Stimulated activated naive CD8-positive, alpha-beta T cell treated with anti-CD3 and anti-CD28 coated beads, Interleukin-15, Interleukin-2, amounts not matched to agents 100 ng/mL and 50 ng/mL, for 24 hours (primary cell): ENCODE results near the gene SEMA3A.
"Not testable (repeated sequence)": the region's sequence is repeated elsewhere in the genome, so short reads cannot be mapped to it uniquely, and the experiment has no call there.

ENCODE experiments used
- H3K27ac Mint-ChIP-seq: one replicate; pipeline ENCODE4 v1.8.0; 2021; ENCODE audit warnings: mild to moderate bottlenecking, mixed read lengths
- H3K27me3 Mint-ChIP-seq: one replicate; pipeline ENCODE4 v1.8.0; 2021; ENCODE audit warnings: mixed read lengths
- H3K36me3 Mint-ChIP-seq: one replicate; pipeline ENCODE4 v1.8.0; 2021; ENCODE audit warnings: low read depth, mixed read lengths
- H3K4me1 Mint-ChIP-seq: one replicate; pipeline ENCODE4 v1.8.0; 2021; ENCODE audit warnings: low read depth, mixed read lengths
- H3K4me3 Mint-ChIP-seq: one replicate; pipeline ENCODE4 v1.8.0; 2021; ENCODE audit warnings: mild to moderate bottlenecking, mixed read lengths
- H3K9me3 Mint-ChIP-seq: one replicate; pipeline ENCODE4 v1.8.0; 2021; ENCODE audit warnings: mixed read lengths

SEMA3A gene

GRCh38 chr7:84091318-84091717, 103.3 kb downstream of the SEMA3A start:
- Mint-ChIP-seq H3K27ac (peak overlapping the region; percentile 87), H3K4me3 (peak overlapping the region; percentile 45), H3K27me3 (no peaks in the 10 kb centered on the region), H3K36me3 (no peaks in the 10 kb centered on the region), H3K9me3 (peaks cover 4% of the 10 kb centered on the region), H3K4me1 (peaks cover 39% of the 10 kb centered on the region)

DNA sequence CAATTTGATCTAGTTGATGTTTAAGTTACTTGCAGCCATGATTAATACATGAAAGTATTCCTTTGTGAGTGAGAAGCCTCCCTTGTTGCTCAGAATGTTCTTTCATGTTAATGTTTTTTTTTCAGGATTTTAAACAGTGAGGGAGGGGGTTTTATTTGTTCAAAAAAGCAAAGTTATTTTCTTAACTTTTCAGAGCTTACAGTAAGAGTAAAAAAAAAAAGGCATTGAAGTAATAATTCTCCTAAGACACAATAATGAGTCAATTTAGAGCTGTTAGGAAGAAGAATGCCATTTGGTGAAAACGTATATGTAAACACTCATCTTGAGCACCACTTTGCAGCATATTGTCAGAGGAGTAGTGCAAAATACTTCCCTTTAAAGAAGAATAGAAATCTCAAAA, 105.8 kb downstream of the SEMA3A start:
- H3K27ac Mint-ChIP-seq: no peak overlapping the region

DNA sequence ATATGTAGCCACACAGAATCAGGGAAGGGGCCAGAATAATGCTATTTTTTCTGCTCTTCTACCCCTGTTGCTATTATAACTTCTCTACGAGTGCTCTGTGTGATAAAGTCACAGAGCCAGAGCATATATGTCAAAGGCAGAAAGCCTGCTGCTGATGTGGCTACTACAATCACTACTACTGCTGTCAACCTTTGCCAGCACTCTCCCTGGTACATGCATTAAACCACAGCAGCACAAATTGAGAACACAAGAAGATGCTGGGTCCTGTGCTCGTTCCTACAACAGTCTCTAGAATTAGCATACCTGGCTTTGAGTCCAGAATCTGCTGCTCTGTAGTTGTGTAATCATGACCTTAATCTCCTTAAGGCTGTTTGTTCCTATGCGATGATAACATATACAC, 108.6 kb downstream of the SEMA3A start:
- H3K27me3 Mint-ChIP-seq: no peaks in the 10 kb centered on the region
- H3K4me3 Mint-ChIP-seq: no peak overlapping the region
- no peak overlapping the region for H3K27ac Mint-ChIP-seq
- H3K4me1 Mint-ChIP-seq: peaks cover 22% of the 10 kb centered on the region
- no peaks in the 10 kb centered on the region for H3K36me3 Mint-ChIP-seq
- H3K9me3 Mint-ChIP-seq: no peaks in the 10 kb centered on the region

More for the DNA sequence above, 105.8 kb downstream of the SEMA3A start:
- Mint-ChIP-seq H3K27me3 (no peaks in the 10 kb centered on the region), H3K4me3 (no peak overlapping the region), H3K9me3 (peaks cover 4% of the 10 kb centered on the region), H3K4me1 (peaks cover 35% of the 10 kb centered on the region), H3K36me3 (no peaks in the 10 kb centered on the region)

- H3K4me3 Mint-ChIP-seq: no peak overlapping the region
- no peaks in the 10 kb centered on the region for H3K36me3 Mint-ChIP-seq
- no peak overlapping the region for H3K27ac Mint-ChIP-seq
- peaks cover 16% of the 10 kb centered on the region for H3K4me1 Mint-ChIP-seq
- no peaks in the 10 kb centered on the region for H3K27me3 Mint-ChIP-seq
- H3K9me3 Mint-ChIP-seq: no peaks in the 10 kb centered on the region
Measured at GRCh38 chr7:84085147-84085546, 109.4 kb downstream of the SEMA3A start.

DNA sequence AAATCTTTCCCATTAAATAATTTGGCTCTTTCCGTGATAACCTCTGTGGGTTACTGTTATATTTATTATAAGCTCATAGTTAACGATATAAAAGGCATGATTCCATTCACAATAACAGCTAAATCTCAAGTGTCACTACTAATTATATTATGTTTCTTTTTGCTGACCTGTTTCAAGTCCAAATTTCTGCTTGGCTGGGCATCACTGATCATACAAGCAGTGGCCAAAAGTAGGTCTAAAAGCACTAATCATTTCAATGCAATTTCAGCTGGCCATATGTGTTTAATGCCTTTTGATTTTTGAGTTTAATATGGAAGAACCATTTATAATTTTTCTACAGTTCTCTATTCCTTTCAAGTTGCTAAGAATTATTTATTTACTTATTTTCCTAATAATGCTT, 110.7 kb downstream of the SEMA3A start:
- no peak overlapping the region for H3K4me3 Mint-ChIP-seq
- H3K4me1 Mint-ChIP-seq: peaks cover 11% of the 10 kb centered on the region
- no peaks in the 10 kb centered on the region for H3K27me3 Mint-ChIP-seq
- H3K27ac Mint-ChIP-seq: no peak overlapping the region
- no peaks in the 10 kb centered on the region for H3K9me3 Mint-ChIP-seq
- H3K36me3 Mint-ChIP-seq: no peaks in the 10 kb centered on the region

DNA sequence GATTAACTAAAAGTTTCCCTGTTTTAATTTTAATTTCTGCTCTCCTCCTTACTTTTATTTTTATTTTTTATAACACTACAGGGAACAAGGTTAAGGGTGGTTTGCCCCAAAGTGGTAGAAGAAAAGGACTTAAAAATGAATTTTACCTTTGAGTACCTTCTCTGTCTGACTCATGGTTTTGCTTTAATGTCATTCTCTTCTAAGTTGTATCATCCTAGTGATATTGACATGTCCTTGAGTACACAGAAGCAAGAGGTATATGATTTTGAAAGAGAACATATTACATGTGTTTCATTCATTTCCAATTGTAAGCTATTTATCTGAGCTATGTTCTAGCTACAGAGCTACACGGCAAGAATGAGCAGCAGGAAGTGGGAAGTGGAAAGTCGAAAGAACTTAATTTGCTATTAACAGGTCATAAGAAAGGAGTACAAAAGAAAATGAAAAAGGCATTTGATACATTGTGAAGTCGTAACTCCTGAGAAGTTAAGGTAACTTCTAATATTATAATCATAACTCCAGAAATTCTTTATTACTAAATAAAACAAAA, 112.5 kb downstream of the SEMA3A start:
- Mint-ChIP-seq H3K4me3 (peak overlapping the region; percentile 9), H3K27ac (peak overlapping the region; percentile 36), H3K9me3 (no peaks in the 10 kb centered on the region), H3K27me3 (no peaks in the 10 kb centered on the region), H3K4me1 (peaks cover 9% of the 10 kb centered on the region), H3K36me3 (no peaks in the 10 kb centered on the region)

GRCh38 chr7:84077336-84077735, 117.3 kb downstream of the SEMA3A start:
- H3K4me3 Mint-ChIP-seq: no peak overlapping the region
- H3K4me1 Mint-ChIP-seq: peaks cover 4% of the 10 kb centered on the region

GRCh38 chr7:84076219-84076618, 118.4 kb downstream of the SEMA3A start:
- Mint-ChIP-seq H3K27me3 (no peaks in the 10 kb centered on the region), H3K27ac (no peak overlapping the region), H3K9me3 (no peaks in the 10 kb centered on the region), H3K36me3 (no peaks in the 10 kb centered on the region), H3K4me3 (no peak overlapping the region), H3K4me1 (no peaks in the 10 kb centered on the region)

More at GRCh38 chr7:84077336-84077735, 117.3 kb downstream of the SEMA3A start:
- H3K27me3 Mint-ChIP-seq: no peaks in the 10 kb centered on the region
- no peaks in the 10 kb centered on the region for H3K36me3 Mint-ChIP-seq
- H3K27ac Mint-ChIP-seq: no peak overlapping the region
- no peaks in the 10 kb centered on the region for H3K9me3 Mint-ChIP-seq

DNA sequence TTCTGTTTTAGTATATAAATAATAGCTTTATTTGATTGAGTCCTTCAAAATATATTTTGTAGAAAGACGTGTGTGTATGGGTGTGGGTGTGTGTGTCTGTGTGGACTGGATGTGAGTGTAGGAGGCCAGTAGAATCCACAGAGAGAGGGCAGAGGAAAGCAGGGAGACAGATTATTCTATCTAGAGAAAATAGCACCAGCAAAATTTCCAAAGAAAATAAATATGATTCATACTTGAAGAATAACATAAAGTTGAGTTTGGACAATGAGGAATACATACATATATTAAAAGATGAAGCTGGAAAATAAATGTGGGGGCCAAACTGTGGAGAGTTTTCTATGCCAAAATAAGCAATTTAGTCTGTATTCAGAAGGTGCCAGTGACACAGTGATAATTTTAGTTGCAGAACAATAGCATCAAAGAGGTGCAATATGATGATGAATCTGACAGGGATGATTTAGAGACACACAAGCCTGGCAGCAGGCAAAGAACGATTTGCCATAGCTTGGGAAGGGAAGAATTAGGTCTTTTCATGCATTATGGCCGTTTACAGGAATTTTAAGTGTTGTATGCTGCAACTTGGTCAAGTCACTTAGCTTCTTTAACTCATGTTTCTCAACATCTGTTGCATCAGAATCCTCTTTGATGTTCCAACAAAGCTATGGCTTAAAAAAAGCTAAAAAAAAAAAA, 121.3 kb downstream of the SEMA3A start:
- no peaks in the 10 kb centered on the region for H3K9me3 Mint-ChIP-seq
- H3K4me3 Mint-ChIP-seq: no peak overlapping the region
- no peaks in the 10 kb centered on the region for H3K27me3 Mint-ChIP-seq
- H3K27ac Mint-ChIP-seq: no peak overlapping the region
- no peaks in the 10 kb centered on the region for H3K36me3 Mint-ChIP-seq
- H3K4me1 Mint-ChIP-seq: no peaks in the 10 kb centered on the region

DNA sequence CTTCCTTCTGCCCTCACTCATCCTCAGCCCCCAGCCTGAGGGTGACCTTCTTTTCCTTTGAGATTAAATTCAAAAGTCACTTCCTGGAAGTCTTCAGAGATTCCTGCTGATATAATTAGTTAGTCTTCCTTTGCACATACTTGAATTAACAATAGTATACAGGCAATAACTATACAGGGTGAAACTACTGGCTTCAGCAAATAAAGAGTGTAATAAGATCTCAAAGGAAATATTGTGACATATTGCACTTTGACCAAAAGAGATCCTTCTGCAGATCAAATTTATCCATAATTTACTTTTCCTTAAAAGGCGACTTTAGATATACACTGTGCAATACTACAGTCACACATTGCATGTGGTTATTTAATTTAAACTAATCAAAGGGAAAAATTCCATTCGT, 123.8 kb downstream of the SEMA3A start:
- H3K4me3 Mint-ChIP-seq: no peak overlapping the region

GRCh38 chr7:84069999-84070500, 124.5 kb downstream of the SEMA3A start:
- Mint-ChIP-seq H3K9me3 (no peaks in the 10 kb centered on the region), H3K4me3 (no peak overlapping the region), H3K27ac (no peak overlapping the region), H3K27me3 (no peaks in the 10 kb centered on the region), H3K4me1 (no peaks in the 10 kb centered on the region), H3K36me3 (no peaks in the 10 kb centered on the region)

More for the DNA sequence above, 123.8 kb downstream of the SEMA3A start:
- no peaks in the 10 kb centered on the region for H3K4me1 Mint-ChIP-seq
- no peaks in the 10 kb centered on the region for H3K36me3 Mint-ChIP-seq
- no peak overlapping the region for H3K27ac Mint-ChIP-seq
- H3K9me3 Mint-ChIP-seq: no peaks in the 10 kb centered on the region
- no peaks in the 10 kb centered on the region for H3K27me3 Mint-ChIP-seq

GRCh38 chr7:84069033-84069432, 125.6 kb downstream of the SEMA3A start:
- no peaks in the 10 kb centered on the region for H3K9me3 Mint-ChIP-seq

DNA sequence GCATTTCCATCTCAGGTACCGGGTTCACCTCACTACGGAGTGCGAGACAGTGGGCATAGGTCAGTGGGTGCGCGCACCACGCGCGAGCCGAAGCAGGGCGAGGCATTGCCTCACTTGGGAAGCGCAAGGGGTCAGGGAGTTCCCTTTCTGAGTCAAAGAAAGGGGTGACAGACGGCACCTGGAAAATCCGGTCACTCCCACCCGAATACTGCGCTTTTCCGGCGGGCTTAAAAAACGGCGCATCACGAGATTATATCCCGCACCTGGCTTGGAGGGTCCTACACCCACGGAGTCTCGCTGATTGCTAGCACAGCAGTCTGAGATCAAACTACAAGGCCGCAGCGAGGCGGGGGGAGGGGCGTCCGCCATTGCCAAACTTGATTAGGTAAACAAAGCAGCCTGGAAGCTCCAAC, 132.1 kb downstream of the SEMA3A start:
- H3K27ac Mint-ChIP-seq, H3K4me1 Mint-ChIP-seq, H3K36me3 Mint-ChIP-seq, H3K4me3 Mint-ChIP-seq, H3K27me3 Mint-ChIP-seq, H3K9me3 Mint-ChIP-seq: not testable (repeated sequence)

More at GRCh38 chr7:84069033-84069432, 125.6 kb downstream of the SEMA3A start:
- no peaks in the 10 kb centered on the region for H3K4me1 Mint-ChIP-seq
- no peaks in the 10 kb centered on the region for H3K36me3 Mint-ChIP-seq
- no peak overlapping the region for H3K4me3 Mint-ChIP-seq
- H3K27me3 Mint-ChIP-seq: no peaks in the 10 kb centered on the region
- H3K27ac Mint-ChIP-seq: no peak overlapping the region

- Mint-ChIP-seq H3K4me1 (no peaks in the 10 kb centered on the region), H3K27ac (no peak overlapping the region), H3K27me3 (no peaks in the 10 kb centered on the region), H3K4me3 (no peak overlapping the region), H3K9me3 (no peaks in the 10 kb centered on the region), H3K36me3 (no peaks in the 10 kb centered on the region)
Measured at GRCh38 chr7:84060760-84061261, 133.8 kb downstream of the SEMA3A start.

DNA sequence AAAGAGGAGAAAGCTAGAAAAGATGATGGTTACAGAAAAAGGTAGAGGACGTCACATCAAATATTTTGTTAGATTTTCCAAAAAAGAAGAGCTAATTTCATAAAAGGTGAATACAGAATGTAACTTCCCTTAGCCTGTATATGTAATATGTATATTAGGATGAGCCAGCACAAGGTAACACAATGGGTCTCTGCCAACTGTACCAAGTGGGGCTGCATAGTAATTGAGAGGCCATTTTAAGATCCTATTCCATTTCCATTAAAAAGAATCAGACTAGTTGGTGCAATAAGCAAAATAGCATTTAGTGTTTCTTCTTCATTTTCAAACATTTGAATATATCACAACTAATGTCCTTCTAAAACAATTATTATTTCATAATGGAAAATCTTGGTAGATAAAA, 134.6 kb downstream of the SEMA3A start:
- no peak overlapping the region for H3K4me3 Mint-ChIP-seq
- no peaks in the 10 kb centered on the region for H3K4me1 Mint-ChIP-seq
- H3K9me3 Mint-ChIP-seq: no peaks in the 10 kb centered on the region
- H3K27me3 Mint-ChIP-seq: no peaks in the 10 kb centered on the region
- no peaks in the 10 kb centered on the region for H3K36me3 Mint-ChIP-seq
- H3K27ac Mint-ChIP-seq: no peak overlapping the region
